Suprapubic skin (tissue), 4 donors: Measurements from ENCODE around the gene PDE4D. TPM values are rescaled to one million over a fixed set of nuclear protein-coding genes. Genes with fewer than 3 reads are reported as not detected.

ENCODE experiments used
- DNase-seq, 2 donors: peaks; one replicate each; pipeline ENCODE4 v3.0.0-alpha.2; 2019; ENCODE audit warnings: low spot score in 2 of 2
- H3K27ac ChIP-seq: fragments of 200-600 bp; sonication (generic); one replicate; pipeline ENCODE4 v1.5.1; 2019
- H3K27me3 ChIP-seq: fragments of 200-600 bp; sonication (generic); one replicate; pipeline ENCODE4 v1.5.1; 2019
- H3K36me3 ChIP-seq: fragments of 200-600 bp; sonication (generic); one replicate; pipeline ENCODE4 v1.5.1; 2019
- H3K4me1 ChIP-seq: fragments of 200-600 bp; sonication (generic); one replicate; pipeline ENCODE4 v1.5.1; 2019
- H3K4me3 ChIP-seq: fragments of 200-600 bp; sonication (generic); one replicate; pipeline ENCODE4 v1.5.1; 2019; ENCODE audit warnings: mild to moderate bottlenecking
- H3K9me3 ChIP-seq: fragments of 200-600 bp; sonication (generic); one replicate; pipeline ENCODE4 v1.5.1; 2019
- CTCF ChIP-seq, 2 donors: fragments of 200-600 bp in 1 of 2; fragments of 450-650 bp in 1 of 2; sonication (generic) in 1 of 2; IDR thresholded peaks; one replicate each; pipeline ENCODE4 v1.5.1; 2016 to 2019; ENCODE audit warnings: antibody characterized with exemption in 2 of 2, mild to moderate bottlenecking in 1 of 2, moderate library complexity in 1 of 2
- EP300 ChIP-seq: sonication (generic); formaldehyde crosslinking; IDR thresholded peaks from one replicate; pipeline ENCODE4 v1.6.1; 2017; ENCODE audit warnings: antibody characterized with exemption
- POLR2A ChIP-seq, 2 donors: fragments of 450-650 bp; IDR thresholded peaks; one replicate each; pipeline ENCODE4 v1.6.1; 2017; ENCODE audit warnings: antibody characterized with exemption in 2 of 2, mild to moderate bottlenecking in 2 of 2, moderate library complexity in 2 of 2
- POLR2AphosphoS5 ChIP-seq, 3 donors: sonication (generic); formaldehyde crosslinking; IDR thresholded peaks; one replicate each; pipeline ENCODE4 v1.6.1; 2017; ENCODE audit warnings: antibody characterized with exemption in 3 of 3
- WGBS: methylation state at CpG from one replicate; pipeline ENCODE4 v1.1.5; 2018; 5-methylcytosine and 5-hydroxymethylcytosine counted together
- total RNA-seq, 4 donors: library from RNA; depleted of rRNA; stranded (reverse); fragments of >200 nt; gene quantifications; one replicate each; pipeline ENCODE4 v1.1.0, GENCODE V29; 2016

The PDE4D gene
- total RNA-seq, 4 donors from 2014 or later, result 26.8 to 57.2 (median 29.9) TPM

DNA sequence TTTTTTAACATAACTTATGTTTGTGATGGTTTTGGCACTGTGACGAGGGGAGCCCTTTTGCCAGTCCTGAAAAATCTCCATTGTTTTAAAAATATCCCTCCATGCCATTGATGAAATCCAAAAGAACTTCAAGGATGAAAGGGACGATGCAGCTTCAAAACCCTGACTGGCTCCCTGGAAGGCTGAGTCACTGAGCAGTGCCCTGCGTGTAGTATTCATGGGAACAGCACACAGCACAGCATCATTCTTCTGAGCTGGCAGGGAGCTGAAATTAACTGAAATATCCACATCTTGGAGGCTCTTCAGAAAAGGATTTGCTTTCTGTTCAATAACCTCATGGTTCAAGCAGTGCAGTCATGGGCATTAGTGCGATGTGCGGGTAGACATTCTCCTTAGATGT is 29.7 kb downstream of the PDE4D start:
- no peaks in the 10 kb centered on the region for H3K36me3 ChIP-seq
- H3K4me1 ChIP-seq, result no peaks in the 10 kb centered on the region
- no peak overlapping the region for H3K27ac ChIP-seq
- 81% methylated on average over 5 of the region's 5 CpGs for WGBS
- no peaks in the 10 kb centered on the region for H3K27me3 ChIP-seq
- TF ChIP-seq CTCF (IDR thresholded peaks at IDR 0.05), result no peak
- TF ChIP-seq POLR2AphosphoS5 (IDR thresholded peaks at IDR 0.05), result no peak
- TF ChIP-seq POLR2A (IDR thresholded peaks at IDR 0.05), result no peak
- TF ChIP-seq EP300, result no peak
- no peaks in the 10 kb centered on the region for H3K9me3 ChIP-seq
- DNase-seq, result no peak
- no peak overlapping the region for H3K4me3 ChIP-seq

DNA sequence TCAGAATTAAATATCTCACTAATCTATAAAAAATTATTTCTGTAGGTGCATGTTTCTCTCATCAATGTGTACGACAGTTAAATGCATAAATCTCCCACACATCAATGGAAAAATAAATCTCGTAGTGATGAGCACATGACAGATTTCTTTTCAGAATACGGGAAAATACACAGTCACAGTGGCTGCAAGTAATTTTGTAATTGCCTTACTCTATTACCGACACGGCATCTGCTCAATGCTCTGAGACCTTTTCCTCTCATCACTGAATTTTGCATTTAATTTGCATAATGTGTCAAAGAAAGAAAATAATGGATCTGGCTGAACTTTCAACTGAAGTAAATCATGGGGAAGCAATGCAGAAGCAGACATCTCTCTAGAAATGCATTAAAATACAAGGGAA is 37.2 kb downstream of the PDE4D start:
- no peaks in the 10 kb centered on the region for H3K9me3 ChIP-seq
- no peak for DNase-seq
- 79% methylated on average over 5 of the region's 5 CpGs for WGBS
- H3K4me3 ChIP-seq, result no peak overlapping the region
- no peak overlapping the region for H3K27ac ChIP-seq
- H3K27me3 ChIP-seq, result no peaks in the 10 kb centered on the region
- TF ChIP-seq EP300 (no peak), POLR2A (IDR thresholded peaks at IDR 0.05) (no peak), POLR2AphosphoS5 (IDR thresholded peaks at IDR 0.05) (no peak), CTCF (IDR thresholded peaks at IDR 0.05) (no peak)
- no peaks in the 10 kb centered on the region for H3K36me3 ChIP-seq
- no peaks in the 10 kb centered on the region for H3K4me1 ChIP-seq

GRCh38 chr5:59850766-59851165 is 42.8 kb downstream of the PDE4D start:
- Histone ChIP-seq H3K9me3 (no peaks in the 10 kb centered on the region), H3K4me3 (no peak overlapping the region), H3K27me3 (no peaks in the 10 kb centered on the region), H3K27ac (no peak overlapping the region), H3K4me1 (no peaks in the 10 kb centered on the region), H3K36me3 (no peaks in the 10 kb centered on the region)
- 95% methylated on average over 2 of the region's 2 CpGs for WGBS
- no peak for TF ChIP-seq POLR2A (IDR thresholded peaks at IDR 0.05)
- no peak for DNase-seq

DNA sequence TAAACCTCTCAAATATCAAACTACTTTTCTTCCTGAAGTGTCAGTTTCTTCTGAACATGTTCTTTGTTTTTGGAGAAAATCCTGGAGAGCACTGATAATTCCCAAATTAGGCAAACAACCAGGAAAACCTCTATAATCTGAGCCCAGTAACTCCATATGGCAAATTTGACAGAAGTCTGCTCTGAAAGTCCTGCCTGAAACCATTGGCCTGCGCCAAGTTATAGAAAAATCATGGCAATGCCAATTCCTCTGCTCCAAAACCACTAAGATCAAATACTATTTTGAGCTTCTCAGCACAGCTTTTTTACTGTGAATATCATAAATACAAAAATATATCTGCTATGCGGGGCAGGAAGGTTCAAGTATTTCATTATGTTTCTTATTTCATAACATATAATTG is 45.9 kb downstream of the PDE4D start:
- Histone ChIP-seq H3K9me3 (no peaks in the 10 kb centered on the region), H3K4me3 (no peak overlapping the region), H3K27ac (no peak overlapping the region), H3K27me3 (no peaks in the 10 kb centered on the region), H3K4me1 (no peaks in the 10 kb centered on the region), H3K36me3 (no peaks in the 10 kb centered on the region)
- no peak for DNase-seq
- 88% methylated on average over 2 of the region's 2 CpGs for WGBS
- TF ChIP-seq POLR2A (IDR thresholded peaks at IDR 0.05) (no peak), CTCF (IDR thresholded peaks at IDR 0.05) (no peak), POLR2AphosphoS5 (IDR thresholded peaks at IDR 0.05) (no peak), EP300 (no peak)

DNA sequence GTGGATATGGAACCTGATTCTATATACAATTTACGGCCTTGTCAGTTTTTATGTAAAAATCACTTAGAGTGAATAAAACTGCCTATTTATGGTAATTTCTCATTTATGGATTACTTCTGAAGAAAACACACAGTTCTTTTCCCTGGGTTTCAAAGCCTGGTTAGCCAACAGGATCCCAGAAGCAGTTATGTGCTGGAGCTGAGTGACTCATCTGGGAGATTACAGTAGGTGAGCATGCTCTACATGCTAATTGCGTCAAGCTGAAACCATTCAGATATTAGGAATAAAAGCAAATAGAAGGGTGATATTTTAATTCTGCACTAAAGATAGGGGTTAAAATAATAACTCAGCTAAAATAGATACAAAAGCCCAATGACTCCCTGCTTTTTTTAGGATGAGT is 47.8 kb downstream of the PDE4D start:
- TF ChIP-seq POLR2AphosphoS5 (IDR thresholded peaks at IDR 0.05), result no peak
- TF ChIP-seq POLR2A (IDR thresholded peaks at IDR 0.05), result no peak
- TF ChIP-seq EP300, result no peak
- TF ChIP-seq CTCF (IDR thresholded peaks at IDR 0.05), result no peak
- Histone ChIP-seq H3K27me3 (no peaks in the 10 kb centered on the region), H3K36me3 (no peaks in the 10 kb centered on the region), H3K27ac (no peak overlapping the region), H3K4me1 (no peaks in the 10 kb centered on the region), H3K4me3 (no peak overlapping the region), H3K9me3 (no peaks in the 10 kb centered on the region)
- no peak for DNase-seq
- 95% methylated on average over 2 of the region's 2 CpGs for WGBS

- 94% methylated on average over 1 of the region's 1 CpG for WGBS
Observed at GRCh38 chr5:59843511-59844213, 49.9 kb downstream of the PDE4D start.

More at GRCh38 chr5:59843511-59844213, 49.9 kb downstream of the PDE4D start:
- H3K36me3 ChIP-seq, result no peaks in the 10 kb centered on the region
- H3K27me3 ChIP-seq, result no peaks in the 10 kb centered on the region
- no peaks in the 10 kb centered on the region for H3K4me1 ChIP-seq
- no peak overlapping the region for H3K27ac ChIP-seq
- no peaks in the 10 kb centered on the region for H3K9me3 ChIP-seq
- TF ChIP-seq CTCF (IDR thresholded peaks at IDR 0.05) (no peak), POLR2AphosphoS5 (IDR thresholded peaks at IDR 0.05) (no peak), POLR2A (IDR thresholded peaks at IDR 0.05) (no peak), EP300 (no peak)
- DNase-seq, result no peak
- no peak overlapping the region for H3K4me3 ChIP-seq
